ENCODE data around the gene C9orf78. TPM values are rescaled to one million over a fixed set of nuclear protein-coding genes. Genes with fewer than 3 reads are reported as not detected.
A peak's percentile ranks its signal among the peaks of the same experiment; 100 is the strongest.

C9orf78 gene
- total and polyA plus RNA-seq, 9 of the 15 experiments (the other 6 are each of a cell fraction or from before 2014, with no cell fraction given) = 94.6 to 266 (median 202) TPM

DNA sequence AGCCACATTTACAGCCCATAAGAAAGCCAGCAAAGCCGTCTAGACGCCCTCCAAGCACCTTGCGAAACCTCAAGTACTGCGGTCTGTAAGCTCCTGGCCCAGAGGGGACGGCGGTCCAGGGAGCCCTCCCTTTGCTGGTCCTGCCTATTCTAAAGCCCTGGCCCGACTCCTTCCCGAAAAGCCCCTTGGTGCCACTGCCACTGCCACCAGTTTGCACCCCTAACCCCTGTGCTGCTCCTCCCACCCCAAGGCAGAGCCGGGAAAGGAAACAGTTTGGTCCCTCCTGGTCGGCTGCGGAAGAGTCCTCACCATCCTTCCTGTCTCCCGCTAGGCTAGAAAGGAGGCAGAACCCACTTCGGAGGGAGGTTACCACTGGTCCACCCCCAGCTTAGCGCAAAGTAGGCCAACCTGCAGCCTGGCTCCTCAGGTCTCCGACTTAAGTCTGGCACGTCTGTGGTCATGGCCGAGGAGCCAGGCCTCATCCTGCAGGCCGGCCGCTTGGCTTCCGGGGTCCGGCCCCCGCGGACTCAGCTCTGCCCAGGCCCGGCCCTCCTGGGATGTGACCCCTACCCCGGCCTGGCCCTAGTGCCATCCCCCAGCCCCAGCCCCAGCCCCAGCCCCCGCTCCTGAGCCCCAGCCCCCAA is 12.1 kb downstream of the C9orf78 start (continued):
- TF ChIP-seq CBFB (CRISPR knock-in tag; IDR thresholded peaks at IDR 0.05) = peak; percentile 18; the same call in 1 of the 2 replicates
- TF ChIP-seq, protein P1, sequence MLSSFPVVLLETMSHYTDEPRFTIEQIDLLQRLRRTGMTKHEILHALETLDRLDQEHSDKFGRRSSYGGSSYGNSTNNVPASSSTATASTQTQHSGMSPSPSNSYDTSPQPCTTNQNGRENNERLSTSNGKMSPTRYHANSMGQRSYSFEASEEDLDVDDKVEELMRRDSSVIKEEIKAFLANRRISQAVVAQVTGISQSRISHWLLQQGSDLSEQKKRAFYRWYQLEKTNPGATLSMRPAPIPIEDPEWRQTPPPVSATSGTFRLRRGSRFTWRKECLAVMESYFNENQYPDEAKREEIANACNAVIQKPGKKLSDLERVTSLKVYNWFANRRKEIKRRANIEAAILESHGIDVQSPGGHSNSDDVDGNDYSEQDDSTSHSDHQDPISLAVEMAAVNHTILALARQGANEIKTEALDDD (IDR thresholded peaks at IDR 0.05) = no peak
- TF ChIP-seq RB1 (IDR thresholded peaks at IDR 0.05; ENCODE audit: low read depth) = peak; percentile 43; the same call in 1 of the 2 replicates
- TF ChIP-seq ELF2 (CRISPR knock-in tag; IDR thresholded peaks at IDR 0.05) = peak; percentile 70
- 0 out of 2 replicates have a peak, but pooled peaks have one; percentile 51 for TF ChIP-seq PURB (CRISPR knock-in tag; IDR thresholded peaks at IDR 0.05; ENCODE audit: low read depth)
- no peak for TF ChIP-seq FOXK2 (conservative IDR thresholded peaks at IDR 0.05 in 1 of 2, IDR thresholded peaks at IDR 0.05 in 1 of 2; ENCODE audit: low read depth in 2 of 2)
- TF ChIP-seq ZBTB1 (CRISPR knock-in tag; IDR thresholded peaks at IDR 0.05; ENCODE audit: borderline replicate concordance, low read depth) = no peak
- TF ChIP-seq, protein P2, sequence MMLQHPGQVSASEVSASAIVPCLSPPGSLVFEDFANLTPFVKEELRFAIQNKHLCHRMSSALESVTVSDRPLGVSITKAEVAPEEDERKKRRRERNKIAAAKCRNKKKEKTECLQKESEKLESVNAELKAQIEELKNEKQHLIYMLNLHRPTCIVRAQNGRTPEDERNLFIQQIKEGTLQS (IDR thresholded peaks at IDR 0.05) = no peak
- TF ChIP-seq, protein P2 (CRISPR knock-in tag; conservative IDR thresholded peaks at IDR 0.05) = no peak
- TF ChIP-seq ZNF316 (IDR thresholded peaks at IDR 0.05) = no peak
- TF ChIP-seq ELF1 (tag; IDR thresholded peaks at IDR 0.05) = no peak; the same call in 1 of the 2 replicates
- TF ChIP-seq GTF2A2 (tag; IDR thresholded peaks at IDR 0.05) = no peak
- TF ChIP-seq TCF7L2 (IDR thresholded peaks at IDR 0.05; ENCODE audit: low read depth, low read length) = no peak
- peak in 1 of 2 experiments; percentile 43; a peak in 1 of 4 replicates for TF ChIP-seq MAZ (CRISPR knock-in tag; conservative IDR thresholded peaks at IDR 0.05 in 1 of 2, IDR thresholded peaks at IDR 0.05 in 1 of 2)
- TF ChIP-seq SAFB (IDR thresholded peaks at IDR 0.05; ENCODE audit: borderline replicate concordance, low read depth, low read length) = no peak
- TF ChIP-seq, protein P3, sequence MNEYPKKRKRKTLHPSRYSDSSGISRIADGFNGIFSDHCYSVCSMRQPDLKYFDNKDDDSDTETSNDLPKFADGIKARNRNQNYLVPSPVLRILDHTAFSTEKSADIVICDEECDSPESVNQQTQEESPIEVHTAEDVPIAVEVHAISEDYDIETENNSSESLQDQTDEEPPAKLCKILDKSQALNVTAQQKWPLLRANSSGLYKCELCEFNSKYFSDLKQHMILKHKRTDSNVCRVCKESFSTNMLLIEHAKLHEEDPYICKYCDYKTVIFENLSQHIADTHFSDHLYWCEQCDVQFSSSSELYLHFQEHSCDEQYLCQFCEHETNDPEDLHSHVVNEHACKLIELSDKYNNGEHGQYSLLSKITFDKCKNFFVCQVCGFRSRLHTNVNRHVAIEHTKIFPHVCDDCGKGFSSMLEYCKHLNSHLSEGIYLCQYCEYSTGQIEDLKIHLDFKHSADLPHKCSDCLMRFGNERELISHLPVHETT (CRISPR knock-in tag; conservative IDR thresholded peaks at IDR 0.05 in 1 of 2, IDR thresholded peaks at IDR 0.05 in 1 of 2) = no peak
- TF ChIP-seq, protein P4, sequence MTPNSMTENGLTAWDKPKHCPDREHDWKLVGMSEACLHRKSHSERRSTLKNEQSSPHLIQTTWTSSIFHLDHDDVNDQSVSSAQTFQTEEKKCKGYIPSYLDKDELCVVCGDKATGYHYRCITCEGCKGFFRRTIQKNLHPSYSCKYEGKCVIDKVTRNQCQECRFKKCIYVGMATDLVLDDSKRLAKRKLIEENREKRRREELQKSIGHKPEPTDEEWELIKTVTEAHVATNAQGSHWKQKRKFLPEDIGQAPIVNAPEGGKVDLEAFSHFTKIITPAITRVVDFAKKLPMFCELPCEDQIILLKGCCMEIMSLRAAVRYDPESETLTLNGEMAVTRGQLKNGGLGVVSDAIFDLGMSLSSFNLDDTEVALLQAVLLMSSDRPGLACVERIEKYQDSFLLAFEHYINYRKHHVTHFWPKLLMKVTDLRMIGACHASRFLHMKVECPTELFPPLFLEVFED (CRISPR knock-in tag; conservative IDR thresholded peaks at IDR 0.05) = no peak
- peak; percentile 78; the same call in 1 of the 2 replicates for TF ChIP-seq PHB (CRISPR knock-in tag; IDR thresholded peaks at IDR 0.05)
- TF ChIP-seq, protein P5, sequence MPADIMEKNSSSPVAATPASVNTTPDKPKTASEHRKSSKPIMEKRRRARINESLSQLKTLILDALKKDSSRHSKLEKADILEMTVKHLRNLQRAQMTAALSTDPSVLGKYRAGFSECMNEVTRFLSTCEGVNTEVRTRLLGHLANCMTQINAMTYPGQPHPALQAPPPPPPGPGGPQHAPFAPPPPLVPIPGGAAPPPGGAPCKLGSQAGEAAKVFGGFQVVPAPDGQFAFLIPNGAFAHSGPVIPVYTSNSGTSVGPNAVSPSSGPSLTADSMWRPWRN (IDR thresholded peaks at IDR 0.05; ENCODE audit: low read depth) = no peak
- TF ChIP-seq MECOM (CRISPR knock-in tag; IDR thresholded peaks at IDR 0.05) = no peak
- TF ChIP-seq ZNF253 (CRISPR knock-in tag; conservative IDR thresholded peaks at IDR 0.05) = no peak
- TF ChIP-seq YY1 (IDR thresholded peaks at IDR 0.05; ENCODE audit: borderline replicate concordance in 1 of 3, control insufficient read depth in 1 of 3, extremely low read depth in 1 of 3, insufficient read depth in 3 of 3, insufficient read length in 1 of 3, insufficient replicate concordance in 2 of 3, low read depth in 1 of 3, low read length in 2 of 3) = peak in 1 of 3 experiments; percentile 64
